Stimulated activated CD4-positive, alpha-beta T cell treated with anti-CD3 and anti-CD28 coated beads, Interleukin-2, amount 100 ng/mL, for 4 hours (primary cell): Measurements from ENCODE around the gene RASIP1.
"Not testable (repeated sequence)": the region's sequence is repeated elsewhere in the genome, so short reads cannot be mapped to it uniquely, and the experiment has no call there.

ENCODE experiments used
- DNase-seq: peaks from one replicate; pipeline ENCODE4 v3.0.0-alpha.2; 2020; ENCODE audit warnings: low read depth

The RASIP1 gene, protein sequence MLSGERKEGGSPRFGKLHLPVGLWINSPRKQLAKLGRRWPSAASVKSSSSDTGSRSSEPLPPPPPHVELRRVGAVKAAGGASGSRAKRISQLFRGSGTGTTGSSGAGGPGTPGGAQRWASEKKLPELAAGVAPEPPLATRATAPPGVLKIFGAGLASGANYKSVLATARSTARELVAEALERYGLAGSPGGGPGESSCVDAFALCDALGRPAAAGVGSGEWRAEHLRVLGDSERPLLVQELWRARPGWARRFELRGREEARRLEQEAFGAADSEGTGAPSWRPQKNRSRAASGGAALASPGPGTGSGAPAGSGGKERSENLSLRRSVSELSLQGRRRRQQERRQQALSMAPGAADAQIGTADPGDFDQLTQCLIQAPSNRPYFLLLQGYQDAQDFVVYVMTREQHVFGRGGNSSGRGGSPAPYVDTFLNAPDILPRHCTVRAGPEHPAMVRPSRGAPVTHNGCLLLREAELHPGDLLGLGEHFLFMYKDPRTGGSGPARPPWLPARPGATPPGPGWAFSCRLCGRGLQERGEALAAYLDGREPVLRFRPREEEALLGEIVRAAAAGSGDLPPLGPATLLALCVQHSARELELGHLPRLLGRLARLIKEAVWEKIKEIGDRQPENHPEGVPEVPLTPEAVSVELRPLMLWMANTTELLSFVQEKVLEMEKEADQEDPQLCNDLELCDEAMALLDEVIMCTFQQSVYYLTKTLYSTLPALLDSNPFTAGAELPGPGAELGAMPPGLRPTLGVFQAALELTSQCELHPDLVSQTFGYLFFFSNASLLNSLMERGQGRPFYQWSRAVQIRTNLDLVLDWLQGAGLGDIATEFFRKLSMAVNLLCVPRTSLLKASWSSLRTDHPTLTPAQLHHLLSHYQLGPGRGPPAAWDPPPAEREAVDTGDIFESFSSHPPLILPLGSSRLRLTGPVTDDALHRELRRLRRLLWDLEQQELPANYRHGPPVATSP

DNA sequence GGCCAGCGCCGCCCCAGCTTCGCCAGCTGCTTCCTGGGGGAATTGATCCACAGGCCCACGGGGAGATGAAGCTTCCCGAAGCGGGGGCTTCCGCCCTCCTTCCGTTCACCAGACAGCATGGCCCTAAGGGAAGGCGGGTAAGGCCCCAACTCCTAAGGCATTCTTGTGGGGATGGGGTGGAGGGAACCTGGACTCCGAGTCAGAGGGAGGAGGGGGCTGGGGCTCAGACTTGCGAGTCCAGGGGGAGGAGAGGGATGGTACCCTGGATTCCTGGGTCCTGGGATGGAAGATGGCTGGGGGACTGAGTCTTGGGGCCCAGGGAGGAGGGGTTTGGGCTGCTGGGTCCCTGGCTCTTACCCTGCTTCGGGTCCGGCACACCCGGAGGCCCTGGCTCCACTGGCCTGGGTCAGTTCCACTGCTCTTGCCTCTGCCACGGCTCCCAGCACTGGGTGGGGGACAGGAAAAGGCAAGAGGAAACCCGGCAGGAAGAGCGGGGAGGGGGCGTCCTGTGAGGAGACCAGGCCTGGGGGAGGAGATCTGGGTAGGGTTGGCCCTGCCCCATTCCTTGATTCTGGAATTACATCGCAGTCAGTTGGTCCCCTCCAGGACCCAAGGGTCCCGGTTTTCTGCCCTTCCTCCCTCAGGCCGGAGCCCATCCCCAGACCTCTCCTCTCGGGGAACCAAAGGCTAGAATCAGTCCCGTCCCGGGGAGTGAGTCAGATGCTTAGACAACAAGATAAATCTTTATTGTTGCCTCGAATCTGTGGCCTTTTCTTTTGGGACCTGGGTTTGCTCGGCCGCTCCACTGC lies at the start of gene RASIP1:
Gene RASIP1 (minus strand): TSS at position 447 of the 809 bp plus-strand sequence. CDS start 328 bp downstream, at position 119.
- no peak for DNase-seq

DNA sequence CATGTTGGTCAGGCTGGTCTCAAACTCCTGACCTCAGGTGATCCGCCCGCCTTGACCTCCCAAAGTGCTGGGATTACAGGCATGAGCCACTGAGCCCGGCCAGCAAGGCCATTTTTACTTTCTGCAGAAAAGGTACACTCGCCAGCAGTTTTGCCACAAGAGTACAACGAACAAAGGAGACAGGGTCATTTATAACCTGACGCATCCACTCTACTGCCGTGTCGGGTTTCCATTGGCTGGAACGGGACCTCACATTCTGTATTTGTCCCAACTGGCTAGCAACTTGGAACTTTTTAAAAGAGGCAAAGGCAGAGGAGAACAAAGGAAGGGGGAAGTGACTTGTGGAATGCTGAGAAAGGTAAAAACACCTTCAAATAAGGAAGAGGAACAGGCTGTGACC lies 46.9 kb upstream of the RASIP1 start:
- DNase-seq, result not testable (repeated sequence)

DNA sequence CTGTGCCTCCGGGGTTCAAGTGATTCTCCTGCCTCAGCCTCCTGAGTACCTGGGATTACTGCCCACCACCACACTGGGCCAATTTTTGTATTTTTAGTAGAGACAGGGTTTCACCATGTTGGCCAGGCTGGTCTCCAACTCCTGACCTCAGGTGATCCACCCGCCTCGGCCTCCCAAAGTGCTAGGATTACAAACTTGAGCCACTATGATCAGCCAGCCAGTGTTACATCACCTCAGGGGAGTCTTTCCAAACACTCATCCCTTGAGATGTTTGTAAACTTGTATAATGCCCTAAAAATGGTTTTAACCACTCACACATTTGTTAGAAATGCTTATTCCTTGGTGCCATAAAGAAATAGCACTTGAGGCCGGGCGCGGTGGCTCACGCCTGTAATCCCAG lies 46.0 kb upstream of the RASIP1 start:
- not testable (repeated sequence) for DNase-seq

DNA sequence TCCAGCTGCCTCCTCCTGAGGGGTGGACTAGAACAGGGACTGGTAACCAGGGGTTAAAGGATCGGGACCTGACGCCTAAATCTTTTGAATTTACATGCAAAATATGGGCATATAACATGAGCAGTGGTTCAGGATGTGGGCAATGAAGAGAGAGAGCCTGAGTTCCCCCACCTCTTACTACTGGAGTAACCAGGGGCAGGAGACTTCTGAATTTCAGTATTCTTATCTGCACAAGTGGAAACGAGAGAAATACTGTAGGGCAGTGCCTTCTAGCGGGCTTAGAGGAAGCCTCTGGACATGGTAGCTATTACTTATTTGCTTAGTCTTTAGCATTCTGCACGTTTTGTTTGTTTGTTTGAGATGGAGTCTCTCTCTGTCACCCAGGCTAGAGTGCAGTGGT lies 44.1 kb upstream of the RASIP1 start:
- no peak for DNase-seq

DNA sequence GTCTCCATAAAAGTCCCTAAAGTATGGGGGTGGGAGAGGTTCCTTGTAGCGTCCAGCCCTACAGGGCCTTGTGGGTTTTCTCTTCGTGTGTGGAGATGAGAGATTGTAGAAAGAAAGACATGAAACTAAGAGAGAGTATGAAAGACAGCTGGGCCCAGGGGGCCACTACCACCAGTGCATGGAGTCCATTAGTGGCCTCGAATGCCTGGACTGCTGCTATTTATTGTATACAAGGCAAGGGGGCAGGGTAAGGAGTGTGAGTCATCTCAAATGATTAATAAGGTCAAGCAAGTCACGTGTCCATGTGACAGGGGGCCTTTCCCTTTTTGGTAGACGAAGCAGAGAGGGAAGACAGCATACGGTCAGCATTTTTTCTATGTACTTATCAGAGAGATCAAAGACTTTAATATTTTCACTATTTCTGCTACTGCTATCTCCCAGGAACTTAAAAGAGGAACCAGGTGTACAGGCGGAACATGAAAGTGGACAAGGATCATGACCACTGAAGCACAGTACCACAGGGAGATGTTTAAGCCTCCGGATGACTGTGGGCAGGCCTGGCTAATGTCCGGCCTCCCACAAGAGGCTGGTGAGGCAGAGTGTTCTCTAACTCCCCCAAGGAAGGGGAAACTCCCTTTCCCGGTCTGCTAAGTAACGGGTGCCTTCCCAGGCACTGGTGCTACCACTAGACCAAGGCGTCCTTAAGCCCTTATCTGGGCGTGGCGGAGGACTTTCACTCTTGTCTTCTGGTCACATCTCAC lies 40.4 kb upstream of the RASIP1 start:
- DNase-seq, result no peak

DNA sequence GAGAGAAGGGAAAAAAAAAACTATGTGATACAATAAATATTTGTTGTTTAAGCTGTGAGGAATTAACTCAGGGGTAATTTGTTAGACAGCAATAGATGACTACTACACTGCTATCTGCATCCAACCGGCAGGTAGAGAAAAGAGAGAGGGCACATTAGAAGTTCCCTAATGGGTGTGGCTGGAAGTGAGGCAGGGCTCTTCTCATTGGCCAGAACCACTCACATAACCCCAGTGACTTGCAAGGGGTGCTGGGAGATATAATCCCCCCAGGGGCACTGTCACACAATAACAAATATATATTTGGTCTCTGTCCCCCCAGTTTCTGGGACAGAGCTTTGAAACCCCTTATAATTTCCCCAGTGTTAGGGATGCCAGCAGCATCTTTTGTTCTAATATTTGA lies 39.2 kb upstream of the RASIP1 start:
- DNase-seq, result no peak

DNA sequence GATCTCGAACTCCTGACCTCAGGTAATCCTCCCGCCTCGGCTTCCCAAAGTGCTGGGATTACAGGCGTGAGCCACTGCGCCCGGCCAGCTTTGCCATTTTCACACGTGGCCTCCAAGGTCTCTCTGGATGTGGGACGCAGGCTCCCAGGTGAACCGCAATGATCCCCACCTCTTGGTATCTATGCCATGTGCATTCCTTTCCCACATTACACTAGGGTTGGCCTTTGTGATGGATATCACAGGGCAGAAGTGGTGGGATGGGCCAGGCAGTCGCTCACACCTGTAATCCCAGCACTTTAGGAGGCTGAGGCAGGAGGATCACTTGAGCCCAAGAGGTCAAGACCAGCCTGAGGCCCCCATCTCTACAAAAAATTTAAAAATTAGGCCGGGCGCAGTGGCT lies 37.3 kb upstream of the RASIP1 start:
- no peak for DNase-seq

DNA sequence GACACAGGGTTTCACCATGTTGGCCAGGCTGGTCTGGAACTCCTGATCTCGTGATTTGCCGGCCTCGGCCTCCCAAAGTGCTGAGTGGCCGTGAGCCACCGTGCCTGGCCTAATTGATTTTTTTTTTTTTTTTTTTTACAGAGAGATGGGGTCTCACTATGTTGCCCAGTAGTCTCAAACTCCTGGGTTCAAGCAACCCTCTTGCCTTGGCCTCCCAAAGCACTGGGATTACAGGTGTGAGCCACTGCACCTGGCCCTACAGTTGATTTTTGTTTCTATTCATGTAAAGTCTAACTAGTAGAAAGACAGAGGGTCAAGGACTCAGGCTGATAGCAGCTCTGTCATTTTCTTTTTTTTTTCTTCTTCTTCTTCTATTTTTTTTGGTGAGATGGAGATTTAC lies 36.7 kb upstream of the RASIP1 start:
- no peak for DNase-seq

DNA sequence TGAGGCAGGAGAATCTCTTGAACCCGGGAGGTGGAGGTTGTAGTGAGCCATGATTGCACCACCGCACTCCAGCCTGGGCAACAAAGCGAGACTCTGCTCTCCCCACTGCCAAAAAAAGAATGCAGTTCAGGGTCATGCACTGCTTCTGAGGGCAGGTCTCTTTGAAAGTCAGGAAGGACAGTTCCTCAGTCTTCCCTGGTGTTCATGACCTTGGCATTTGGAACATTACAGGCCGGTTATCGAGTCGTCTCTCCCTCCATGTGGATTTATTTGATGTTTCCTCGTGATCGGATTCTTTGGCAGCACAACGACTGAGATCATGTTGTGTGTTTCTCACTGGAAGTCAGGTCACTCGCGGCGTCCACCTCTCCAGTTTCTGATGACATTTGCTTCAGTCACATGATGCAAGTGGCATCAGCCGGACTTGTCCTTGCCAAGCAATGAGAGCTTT lies 32.1 kb upstream of the RASIP1 start:
- no peak for DNase-seq

DNA sequence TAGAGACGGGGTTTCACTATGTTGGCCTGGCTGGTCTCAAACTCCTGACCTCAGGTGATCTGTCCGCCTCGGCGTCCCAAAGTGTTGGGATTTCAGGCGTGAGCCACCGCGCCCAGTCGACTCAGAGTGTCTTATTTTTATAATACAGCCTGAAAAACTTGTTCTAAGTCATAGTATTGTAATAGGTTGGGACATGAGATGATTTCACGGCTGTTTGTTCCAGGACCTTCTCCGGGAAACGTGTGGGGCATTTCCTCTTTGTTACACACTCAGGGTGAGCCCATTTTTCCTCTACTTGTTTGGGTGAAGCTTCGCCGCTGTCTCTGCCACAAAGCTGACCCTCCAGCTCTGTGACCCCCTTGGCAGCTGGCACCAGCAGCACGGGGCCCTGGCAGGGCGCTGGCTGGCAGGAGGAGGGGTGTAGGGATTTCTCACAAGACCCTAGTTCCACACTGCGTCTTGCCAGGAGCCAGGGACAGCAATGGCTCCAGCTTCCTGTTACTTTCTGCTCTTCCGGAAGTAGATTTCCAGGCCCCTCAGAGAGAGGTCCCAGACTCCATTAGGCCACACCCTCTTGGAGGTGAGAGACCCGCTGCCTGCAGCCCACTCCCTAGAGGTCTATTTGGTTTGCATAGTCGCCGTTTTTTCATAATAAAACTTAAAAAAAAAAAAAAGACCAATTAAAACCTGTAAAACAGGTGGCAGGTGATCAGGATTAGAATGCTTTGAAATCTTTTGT lies 30.5 kb upstream of the RASIP1 start:
- no peak for DNase-seq

DNA sequence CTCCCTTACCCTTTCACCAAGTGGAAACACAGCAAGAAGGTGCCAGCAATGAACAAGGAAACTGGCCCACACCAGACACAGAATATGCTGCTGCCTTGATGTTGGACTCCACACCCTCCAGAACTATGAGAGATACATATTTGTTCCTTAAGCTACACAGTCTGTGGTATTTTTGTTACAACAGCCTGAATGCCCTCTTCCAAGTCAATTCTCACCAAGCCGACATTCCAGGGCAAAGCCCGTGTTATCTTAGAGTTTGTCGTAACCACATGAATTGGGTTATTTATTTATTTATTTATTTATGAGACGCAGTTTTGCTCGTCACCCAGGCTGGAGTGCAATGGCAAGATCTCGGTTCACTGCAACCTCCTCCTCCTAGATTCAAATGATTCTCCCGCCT lies 29.9 kb upstream of the RASIP1 start:
- no peak for DNase-seq

DNA sequence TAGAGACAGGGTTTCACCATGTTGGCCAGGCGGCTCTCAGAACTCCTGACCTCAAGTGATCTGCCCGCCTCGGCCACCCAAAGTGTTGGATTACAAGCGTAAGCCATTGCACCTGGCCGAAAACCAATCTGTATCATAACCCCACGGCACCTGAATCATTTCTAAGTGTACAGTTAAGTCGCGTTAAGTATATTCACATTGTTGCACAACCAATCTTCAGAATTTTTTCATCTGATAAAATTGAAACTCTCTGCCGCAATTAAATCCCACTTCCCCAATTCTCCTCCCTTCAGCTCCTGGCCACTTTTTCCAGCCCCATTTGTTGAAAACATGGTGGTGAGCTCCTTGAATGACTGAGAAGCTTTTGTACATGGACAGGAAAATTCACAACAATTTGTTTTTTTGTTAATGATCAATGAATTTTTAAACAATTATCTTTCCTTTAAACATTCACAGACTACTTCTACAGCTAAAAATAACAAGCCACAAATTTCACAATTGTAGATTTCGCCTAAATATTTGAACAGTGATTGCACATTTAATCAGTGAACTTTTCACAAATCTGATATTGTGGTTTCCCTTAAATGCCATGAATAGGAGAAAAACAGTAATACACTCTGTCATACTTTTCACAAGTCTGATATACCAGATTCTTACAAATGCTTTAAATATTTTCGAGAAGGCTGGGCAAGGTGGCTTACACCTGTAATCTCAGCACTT lies 28.7 kb upstream of the RASIP1 start:
- DNase-seq, result no peak

DNA sequence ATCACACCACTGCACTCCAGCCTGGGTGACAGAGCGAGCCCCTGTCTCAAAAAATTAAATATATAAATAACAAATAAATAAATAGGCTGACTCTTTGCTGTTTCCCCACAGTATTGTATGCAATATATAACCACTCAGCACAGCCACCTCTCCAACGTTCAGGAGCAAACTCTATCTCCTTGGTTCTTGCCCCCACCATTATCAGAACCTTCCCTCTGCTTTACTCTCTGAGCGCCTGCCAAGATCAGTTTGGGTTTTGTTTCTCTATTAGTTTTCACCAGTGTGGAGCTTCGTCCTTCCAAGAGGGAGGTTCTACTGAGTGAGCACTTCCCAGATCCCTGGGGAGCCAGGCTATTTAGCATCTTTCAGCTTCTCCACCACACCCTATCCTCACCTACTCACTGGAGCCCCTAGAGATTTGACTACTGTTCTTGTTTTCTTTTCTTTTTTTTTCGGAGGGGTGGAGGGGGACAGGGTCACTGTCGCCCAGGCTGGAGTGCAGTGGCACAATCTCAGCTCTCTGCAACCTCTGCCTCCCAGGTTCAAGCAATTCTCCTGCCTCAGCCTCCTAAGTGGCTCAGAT lies 27.9 kb upstream of the RASIP1 start:
- not testable (repeated sequence) for DNase-seq

DNA sequence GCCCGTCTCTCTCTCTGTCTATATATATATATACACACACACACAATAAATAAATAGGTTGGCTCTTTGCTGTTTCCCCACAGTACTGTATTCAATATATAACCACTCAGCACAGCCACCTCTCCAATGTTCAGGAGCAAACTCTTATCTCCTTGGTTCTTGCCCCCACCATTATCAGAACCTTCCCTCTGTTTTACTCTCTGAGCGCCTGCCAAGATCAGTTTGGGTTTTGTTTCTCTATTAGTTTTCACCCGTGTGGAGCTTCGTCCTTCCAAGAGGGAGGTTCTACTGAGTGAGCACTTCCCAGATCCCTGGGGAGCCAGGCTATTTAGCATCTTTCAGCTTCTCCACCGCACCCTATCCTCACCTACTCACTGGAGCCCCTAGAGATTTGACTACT lies 25.4 kb upstream of the RASIP1 start:
- DNase-seq, result not testable (repeated sequence)

DNA sequence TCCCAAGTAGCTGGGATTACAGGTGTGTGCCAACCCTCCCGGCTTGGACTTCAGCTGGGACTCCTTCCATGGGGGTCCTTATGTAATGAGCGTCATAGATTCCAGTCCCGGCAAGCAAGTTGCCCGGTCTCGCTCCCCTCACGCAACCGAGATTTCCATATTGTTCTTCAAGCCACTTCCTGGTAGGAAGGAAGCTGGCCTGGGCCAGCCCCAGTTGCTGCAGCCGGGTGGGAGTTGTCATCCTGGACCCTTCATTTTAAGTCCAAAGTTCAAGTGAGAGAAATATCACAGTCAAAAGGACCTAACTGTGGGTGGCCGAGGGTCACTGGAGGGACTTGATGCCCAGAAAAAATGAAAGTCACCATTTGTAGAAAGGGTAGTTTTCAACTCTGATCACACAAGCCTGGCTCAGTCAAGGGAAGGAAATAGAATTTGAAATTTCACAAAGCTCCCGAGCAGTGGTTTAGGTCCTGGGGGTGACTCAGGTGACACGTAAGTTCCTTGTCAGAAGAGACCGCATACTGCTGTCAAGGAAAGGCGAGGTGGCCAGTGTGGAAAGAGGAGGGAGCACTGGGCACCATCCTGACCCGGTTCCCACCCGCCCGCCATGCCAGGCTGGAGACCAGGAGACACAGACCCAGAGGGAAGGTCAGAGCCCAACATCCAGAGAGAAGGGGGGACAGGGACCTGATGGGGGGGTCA lies 20.2 kb upstream of the RASIP1 start:
- no peak for DNase-seq

DNA sequence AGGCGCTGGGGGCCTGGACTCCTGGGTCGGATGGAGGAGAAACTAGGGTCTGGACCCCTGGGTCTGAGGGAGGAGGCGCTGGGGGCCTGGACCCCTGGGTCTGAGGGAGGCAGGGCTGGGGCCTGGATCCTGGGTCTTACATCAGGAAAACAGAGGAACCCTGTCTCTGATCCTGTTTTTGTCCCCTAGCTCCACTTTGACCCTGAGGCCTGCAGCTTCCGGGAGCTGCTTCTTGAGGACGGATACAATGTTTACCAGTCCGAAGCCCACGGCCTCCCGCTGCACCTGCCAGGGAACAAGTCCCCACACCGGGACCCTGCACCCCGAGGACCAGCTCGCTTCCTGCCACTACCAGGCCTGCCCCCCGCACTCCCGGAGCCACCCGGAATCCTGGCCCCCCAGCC lies 17.3 kb upstream of the RASIP1 start:
- no peak for DNase-seq

DNA sequence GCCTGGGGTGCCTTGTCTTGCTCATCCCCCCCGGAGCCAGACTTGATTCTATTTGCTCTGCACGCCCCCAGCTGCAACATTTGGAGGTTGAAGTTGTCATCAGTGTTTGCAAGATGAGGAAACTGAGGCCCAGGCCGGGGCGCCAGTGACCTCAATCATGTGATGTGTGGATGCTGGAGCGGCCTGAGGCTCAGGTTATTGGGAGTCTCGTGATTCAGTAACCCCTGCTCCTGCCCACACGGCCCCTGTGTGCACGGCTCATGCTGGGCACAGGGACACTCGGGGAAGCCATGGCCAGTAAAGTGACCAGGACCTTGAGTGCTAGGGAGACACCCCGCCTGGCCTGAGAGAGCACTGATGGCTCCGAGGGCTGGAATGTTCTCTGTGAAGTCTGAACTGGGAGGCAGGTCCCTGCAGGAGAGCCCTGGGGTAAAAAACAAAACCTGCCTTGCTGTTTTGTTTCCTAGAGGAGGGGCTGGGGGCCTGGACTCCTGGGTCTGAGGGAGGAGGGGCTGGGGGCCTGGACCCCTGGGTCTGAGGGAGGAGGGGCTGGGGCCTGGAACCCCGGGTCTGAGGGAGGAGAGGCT lies 16.8 kb upstream of the RASIP1 start:
- no peak for DNase-seq

DNA sequence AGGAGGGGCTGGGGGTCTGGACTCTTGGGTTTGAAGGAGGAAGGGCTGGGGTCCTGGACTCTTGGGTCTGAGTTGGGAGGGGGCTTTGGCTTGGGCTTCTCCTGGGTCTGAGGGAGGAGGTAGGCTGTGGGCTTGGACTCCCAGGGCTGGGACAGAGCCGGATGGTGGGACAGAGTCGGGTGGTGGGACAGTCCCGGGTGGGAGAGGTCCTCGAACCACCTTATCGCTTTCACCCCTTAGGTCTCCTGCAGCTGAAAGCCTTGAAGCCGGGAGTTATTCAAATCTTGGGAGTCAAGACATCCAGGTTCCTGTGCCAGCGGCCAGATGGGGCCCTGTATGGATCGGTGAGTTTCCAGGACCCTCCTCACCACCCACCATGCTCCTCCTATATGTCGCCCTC lies 16.3 kb upstream of the RASIP1 start:
- no peak for DNase-seq

DNA sequence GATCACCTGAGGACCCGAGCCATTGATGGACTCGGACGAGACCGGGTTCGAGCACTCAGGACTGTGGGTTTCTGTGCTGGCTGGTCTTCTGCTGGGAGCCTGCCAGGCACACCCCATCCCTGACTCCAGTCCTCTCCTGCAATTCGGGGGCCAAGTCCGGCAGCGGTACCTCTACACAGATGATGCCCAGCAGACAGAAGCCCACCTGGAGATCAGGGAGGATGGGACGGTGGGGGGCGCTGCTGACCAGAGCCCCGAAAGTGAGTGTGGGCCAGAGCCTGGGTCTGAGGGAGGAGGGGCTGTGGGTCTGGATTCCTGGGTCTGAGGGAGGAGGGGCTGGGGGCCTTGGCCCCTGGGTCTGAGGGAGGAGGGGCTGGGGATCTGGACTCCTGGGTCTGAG lies 15.8 kb upstream of the RASIP1 start:
- no peak for DNase-seq
